ENCODE measurements around the gene FBXW7.

Gene FBXW7, protein sequence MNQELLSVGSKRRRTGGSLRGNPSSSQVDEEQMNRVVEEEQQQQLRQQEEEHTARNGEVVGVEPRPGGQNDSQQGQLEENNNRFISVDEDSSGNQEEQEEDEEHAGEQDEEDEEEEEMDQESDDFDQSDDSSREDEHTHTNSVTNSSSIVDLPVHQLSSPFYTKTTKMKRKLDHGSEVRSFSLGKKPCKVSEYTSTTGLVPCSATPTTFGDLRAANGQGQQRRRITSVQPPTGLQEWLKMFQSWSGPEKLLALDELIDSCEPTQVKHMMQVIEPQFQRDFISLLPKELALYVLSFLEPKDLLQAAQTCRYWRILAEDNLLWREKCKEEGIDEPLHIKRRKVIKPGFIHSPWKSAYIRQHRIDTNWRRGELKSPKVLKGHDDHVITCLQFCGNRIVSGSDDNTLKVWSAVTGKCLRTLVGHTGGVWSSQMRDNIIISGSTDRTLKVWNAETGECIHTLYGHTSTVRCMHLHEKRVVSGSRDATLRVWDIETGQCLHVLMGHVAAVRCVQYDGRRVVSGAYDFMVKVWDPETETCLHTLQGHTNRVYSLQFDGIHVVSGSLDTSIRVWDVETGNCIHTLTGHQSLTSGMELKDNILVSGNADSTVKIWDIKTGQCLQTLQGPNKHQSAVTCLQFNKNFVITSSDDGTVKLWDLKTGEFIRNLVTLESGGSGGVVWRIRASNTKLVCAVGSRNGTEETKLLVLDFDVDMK

DNA sequence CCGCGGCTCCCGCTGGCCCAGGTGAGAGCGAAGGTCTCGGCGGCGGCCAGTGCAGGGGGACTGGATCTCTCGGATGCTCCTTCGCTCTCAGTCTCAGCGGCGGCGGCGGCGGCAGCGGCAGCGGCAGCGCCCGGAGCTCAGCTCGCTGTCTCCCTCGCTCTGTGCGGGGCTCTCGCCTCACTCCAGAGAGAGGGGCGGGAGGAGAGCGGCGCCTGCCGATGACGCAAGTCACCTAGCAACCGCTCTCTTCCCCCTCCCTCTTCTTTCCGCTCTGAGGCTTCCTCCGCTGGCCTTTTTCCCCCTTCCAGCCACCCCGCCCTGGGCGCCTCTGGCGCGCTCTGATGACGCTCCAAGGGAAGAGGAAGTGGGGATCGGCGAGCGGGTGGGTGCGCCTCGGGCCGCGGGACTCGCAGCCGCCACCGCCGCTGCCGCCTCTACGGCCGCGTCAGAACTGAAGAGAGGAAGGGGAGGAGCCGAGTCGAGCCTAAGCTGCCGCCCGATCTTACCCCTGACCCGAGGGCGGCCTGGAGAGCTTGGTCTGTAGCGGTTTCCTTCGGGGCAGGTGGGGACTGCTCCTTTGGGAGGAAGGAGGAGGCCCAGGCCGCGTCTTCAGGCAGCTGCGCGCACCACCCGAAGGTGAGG is at the start of gene FBXW7:
Gene FBXW7, minus strand, starts transcription at position 190 of the 642 bp plus-strand sequence. CDS start 124,289 bp downstream, outside the sequence.
- peak; percentile 87 to 99 (median 98) for DNase-seq

DNA sequence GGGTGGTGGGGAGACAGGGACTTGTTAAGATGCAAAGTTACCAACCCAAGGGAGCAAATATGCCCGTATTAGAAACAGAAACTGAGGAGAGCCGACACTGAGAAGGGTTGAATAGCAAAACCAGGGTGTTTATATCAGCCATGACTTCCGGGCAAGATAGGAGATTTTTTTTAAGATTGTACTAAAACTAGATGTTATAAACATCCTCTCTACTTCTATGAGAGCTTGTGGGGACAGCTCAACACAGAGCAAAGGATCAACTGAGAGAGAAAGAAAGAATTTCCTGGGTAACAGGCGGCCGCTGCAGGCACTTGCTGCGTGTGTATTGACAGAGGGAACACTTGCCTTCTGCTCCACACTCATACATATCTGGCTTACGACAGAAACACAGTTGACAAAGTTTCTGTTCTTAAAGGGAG is 49.1 kb upstream of the FBXW7 start:
- DNase-seq = no peak

- DNase-seq = no peak
Observed at GRCh38 chr4:152581536-152582160, 45.8 kb upstream of the FBXW7 start.

DNA sequence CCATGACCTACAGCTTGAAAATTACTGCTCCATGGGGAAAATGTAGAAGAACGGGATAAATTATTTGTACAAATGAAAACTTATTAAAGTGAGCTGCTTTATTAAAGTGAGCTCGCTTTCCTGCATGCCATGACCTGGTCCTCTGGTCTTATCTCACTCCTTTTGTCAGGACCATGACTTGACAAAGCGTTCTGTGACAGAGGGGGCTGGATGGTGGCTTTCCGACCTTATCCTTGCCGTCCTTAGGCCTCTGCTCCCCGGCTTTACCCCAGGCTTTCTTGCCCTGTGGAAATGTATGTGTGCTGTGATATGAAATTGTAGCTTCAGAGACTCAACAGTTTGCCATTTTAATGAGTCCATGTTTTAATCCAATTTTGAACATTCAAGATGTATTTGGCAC is 44.0 kb upstream of the FBXW7 start:
- DNase-seq = no peak

- no peak for DNase-seq
Observed at GRCh38 chr4:152579107-152579764, 43.3 kb upstream of the FBXW7 start.

GRCh38 chr4:152578670-152579069 is 42.8 kb upstream of the FBXW7 start:
- DNase-seq = no peak

- DNase-seq = no peak
Observed at GRCh38 chr4:152577708-152578396, 42.0 kb upstream of the FBXW7 start.

DNA sequence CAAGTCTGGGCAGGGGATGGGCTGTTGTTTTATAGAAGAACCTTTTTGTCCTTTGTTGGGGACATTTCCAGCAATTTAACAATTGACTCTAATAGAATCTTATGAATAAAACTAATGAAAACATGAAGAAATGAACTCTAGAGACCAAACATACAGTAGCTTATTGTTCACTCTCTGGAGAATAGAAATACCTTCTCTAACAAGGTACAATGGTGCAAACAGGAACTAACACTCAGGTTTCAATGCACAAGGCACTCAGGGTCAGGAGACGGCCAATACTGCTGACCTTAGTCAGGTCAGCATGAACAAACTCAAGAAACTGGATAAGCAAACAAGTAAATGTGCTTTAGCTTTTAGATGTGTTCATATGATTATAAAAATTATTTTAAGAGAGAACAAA is 39.6 kb upstream of the FBXW7 start:
- no peak for DNase-seq

DNA sequence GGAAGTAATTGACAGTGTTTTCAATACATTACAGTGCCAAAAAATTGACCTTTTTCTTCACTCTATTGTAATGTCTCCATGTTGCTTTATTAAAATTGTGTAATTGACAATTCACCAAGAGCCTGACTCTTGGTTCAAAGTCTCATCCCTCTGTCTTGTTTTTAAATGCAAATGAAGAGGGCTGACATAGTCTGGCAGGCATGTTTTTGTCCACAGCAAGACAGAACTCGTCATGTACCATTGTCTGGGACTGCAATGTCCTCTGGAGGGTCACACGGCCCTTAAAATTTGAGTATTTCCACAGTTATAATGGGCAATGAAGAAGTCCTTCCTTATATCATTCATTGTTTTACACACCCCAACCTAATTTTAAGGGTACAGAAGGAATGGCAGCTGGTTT is 38.0 kb upstream of the FBXW7 start:
- no peak for DNase-seq

DNA sequence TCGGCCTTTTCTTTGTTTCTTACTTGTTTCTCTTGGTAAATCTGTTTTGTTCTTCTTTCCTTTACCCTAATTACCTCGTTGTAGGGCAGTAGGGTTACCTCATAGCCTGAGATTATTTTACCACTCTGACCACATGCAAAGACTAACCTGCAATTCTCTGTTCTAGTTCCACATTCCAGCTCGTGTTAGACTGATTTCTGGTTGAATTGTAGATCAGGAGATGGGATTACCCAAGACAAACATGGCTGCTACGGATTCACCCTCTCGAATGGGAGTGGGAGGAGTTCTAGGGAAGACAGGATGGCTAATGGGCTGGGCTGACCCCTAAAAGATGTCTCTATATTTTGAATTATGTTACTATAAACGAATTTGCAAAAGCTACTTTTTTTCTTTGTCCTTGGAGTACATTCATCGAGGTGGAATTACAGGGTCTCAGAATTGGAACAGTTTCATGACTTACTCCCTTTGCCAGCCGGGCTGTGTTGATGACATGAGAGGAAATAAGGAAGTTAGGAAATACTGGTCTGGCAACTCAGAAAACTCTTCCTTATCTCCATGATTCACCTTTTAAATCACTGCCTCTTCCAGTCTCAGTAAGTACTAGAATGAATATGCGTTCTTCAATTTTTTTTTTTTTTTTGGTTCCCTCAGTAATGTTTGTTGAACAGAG is 36.7 kb upstream of the FBXW7 start:
- no peak for DNase-seq

GRCh38 chr4:152571770-152572169 is 35.9 kb upstream of the FBXW7 start:
- DNase-seq = no peak

DNA sequence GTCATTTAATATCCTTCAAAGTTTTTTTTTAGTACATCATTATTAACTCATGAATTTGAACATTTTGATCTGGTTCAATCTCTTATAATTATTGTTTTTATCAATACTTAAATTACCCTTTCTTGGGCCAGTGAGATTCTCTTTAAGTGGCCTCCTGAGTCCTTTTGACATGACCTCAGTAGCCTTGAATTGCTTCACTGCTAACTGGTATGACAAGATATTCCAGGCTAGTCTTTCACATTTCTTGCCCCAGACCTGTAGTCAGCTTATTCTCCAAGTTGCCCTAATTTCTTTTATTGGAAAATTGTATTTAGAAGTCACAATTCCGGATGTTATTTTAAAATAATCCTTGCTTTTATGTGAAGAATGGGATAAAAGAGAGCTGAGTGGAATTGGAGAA is 35.4 kb upstream of the FBXW7 start:
- DNase-seq = no peak

DNA sequence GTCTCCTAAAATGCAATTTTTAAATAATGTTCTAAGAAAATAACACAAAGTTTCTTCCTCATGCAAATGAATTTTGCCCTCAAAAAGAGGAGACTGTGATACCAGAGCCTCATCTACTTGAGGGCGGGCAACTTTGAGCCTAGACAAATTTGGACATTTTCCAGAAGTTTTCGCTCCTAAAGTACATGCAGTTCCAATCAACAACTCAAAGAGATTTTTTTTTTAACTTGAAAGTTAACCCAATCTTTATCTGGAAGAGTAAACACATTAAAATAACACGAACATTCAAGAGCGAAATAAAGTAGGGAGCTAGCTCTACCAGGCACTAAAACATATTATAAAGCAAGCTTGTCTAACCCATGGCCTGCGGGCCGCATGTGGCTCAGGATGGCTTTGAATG is 29.4 kb upstream of the FBXW7 start:
- DNase-seq = no peak

DNA sequence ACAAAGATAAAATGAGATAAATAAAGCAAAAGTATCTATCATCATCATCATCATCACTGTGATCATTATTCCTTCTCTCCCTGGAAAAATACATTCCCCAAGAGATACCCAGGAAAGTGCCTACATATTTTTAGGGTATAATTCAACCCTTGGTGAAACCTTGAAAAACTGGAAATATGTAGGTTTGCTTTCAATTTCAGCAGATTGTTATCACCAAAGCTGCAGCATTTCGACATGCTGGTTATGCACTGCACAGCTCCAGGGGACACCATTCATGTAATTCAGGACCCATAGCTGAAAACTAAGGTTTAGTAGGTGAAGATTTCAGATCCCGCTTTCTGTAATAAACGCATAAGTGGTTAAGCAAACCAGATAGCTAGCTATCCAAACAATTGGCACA is 28.4 kb upstream of the FBXW7 start:
- DNase-seq = no peak

DNA sequence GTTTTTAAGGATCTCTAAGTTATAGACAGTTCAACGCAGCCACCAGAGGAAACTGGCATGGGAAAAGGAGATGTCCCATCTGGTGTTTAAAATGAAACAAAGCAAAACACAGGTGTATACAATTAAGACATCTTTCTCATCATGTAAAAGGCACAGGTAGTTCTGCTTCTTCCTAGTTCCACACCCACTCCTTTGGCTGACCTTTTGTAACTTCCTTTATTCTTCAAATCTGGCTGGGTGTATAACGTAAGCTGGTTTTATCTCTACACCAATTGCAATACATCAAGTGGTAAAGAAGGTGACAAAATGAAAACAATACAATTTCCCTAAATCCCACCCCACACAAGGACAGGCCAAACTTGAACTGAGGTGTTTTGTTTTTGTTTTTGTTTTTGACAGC is 27.3 kb upstream of the FBXW7 start:
- DNase-seq = no peak

- DNase-seq = no peak
Observed at GRCh38 chr4:152559641-152560040, 23.7 kb upstream of the FBXW7 start.

DNA sequence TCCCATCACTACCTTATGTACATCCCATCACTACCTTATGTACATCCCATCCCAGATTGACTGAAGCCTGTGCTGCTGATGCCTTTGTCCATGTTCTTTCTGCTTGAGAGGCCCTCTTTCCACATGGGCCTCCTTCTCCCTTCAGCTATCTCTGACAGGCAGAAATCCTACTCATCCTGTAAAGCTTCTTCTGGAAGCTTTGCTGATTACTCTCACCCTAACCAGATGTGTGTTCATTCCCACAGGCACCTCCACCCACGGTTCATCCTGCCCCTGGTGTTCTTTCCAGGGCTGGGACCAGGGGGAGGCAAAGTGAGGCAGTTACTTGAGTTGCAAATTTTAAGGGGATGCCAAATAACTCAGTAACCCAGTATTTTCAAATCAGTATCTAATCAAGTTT is 22.5 kb upstream of the FBXW7 start:
- no peak for DNase-seq

GRCh38 chr4:152556834-152557233 is 20.9 kb upstream of the FBXW7 start:
- DNase-seq = no peak

GRCh38 chr4:152556283-152556682 is 20.4 kb upstream of the FBXW7 start:
- no peak for DNase-seq

DNA sequence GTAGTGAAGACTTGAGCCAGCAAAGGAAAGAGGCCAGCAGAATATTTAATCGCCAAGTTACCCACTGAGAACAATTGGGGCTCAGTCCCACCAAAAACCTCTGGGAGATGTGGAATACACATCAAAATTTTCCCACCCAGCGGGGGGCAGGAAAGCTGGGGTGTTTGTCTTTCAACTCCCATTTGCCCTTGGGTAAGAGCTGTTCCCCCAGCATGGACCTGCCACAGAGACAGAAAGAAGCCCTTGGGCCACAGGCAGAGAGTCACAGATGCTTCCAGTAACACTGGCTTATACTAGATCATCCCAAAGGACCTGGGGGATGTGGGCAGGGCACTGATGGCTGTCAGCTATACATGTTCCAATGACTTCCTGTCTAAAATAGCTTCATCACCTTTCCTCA is 18.9 kb upstream of the FBXW7 start:
- DNase-seq = no peak
